Fibroblast of mammary gland (primary cell): Measurements from ENCODE around the gene COG7.
"Not testable (repeated sequence)": the region's sequence is repeated elsewhere in the genome, so short reads cannot be mapped to it uniquely, and the experiment has no call there.

Experiments used
- DNase-seq: peaks from one replicate; pipeline ENCODE4 v3.0.0-alpha.2; 2010; ENCODE audit warnings: low read depth
- H3K4me3 ChIP-seq: 2 replicates; pipeline ENCODE4 v1.5.1; 2011; ENCODE audit warnings: low read depth, mild to moderate bottlenecking, low read length, moderate library complexity; ENCODE audit not compliant: control insufficient read depth
- TF ChIP-seq, protein P1 (sequence below): conservative IDR thresholded peaks from 2 replicates; pipeline ENCODE4 v1.5.1; 2011; ENCODE audit warnings: low read depth, low read length, inconsistent platforms; ENCODE audit not compliant: control insufficient read depth, insufficient read depth

The COG7 gene

DNA sequence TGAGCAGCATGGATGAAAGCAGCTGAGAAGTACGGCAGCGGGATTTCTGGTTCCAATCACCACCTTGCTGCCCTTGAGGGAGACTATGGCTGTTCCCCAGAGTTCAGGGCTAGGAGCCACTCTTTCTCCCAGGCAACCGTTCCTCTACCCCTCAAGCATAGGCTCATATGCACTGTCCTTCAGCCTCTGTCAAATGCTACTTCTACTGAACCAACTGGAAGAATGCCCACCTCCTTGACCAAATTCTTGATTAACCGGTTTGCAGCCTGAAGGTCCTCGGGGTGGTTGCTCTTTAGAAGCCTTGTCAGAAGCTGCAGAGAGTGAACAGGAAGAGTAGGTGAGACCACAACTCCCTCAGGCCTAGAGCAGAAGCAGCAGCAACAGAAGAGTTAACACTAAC lies 33.5 kb upstream of the COG7 start:
- TF ChIP-seq, protein P1, sequence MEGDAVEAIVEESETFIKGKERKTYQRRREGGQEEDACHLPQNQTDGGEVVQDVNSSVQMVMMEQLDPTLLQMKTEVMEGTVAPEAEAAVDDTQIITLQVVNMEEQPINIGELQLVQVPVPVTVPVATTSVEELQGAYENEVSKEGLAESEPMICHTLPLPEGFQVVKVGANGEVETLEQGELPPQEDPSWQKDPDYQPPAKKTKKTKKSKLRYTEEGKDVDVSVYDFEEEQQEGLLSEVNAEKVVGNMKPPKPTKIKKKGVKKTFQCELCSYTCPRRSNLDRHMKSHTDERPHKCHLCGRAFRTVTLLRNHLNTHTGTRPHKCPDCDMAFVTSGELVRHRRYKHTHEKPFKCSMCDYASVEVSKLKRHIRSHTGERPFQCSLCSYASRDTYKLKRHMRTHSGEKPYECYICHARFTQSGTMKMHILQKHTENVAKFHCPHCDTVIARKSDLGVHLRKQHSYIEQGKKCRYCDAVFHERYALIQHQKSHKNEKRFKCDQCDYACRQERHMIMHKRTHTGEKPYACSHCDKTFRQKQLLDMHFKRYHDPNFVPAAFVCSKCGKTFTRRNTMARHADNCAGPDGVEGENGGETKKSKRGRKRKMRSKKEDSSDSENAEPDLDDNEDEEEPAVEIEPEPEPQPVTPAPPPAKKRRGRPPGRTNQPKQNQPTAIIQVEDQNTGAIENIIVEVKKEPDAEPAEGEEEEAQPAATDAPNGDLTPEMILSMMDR: no peak
- DNase-seq: no peak
- no peak overlapping the region for H3K4me3 ChIP-seq

DNA sequence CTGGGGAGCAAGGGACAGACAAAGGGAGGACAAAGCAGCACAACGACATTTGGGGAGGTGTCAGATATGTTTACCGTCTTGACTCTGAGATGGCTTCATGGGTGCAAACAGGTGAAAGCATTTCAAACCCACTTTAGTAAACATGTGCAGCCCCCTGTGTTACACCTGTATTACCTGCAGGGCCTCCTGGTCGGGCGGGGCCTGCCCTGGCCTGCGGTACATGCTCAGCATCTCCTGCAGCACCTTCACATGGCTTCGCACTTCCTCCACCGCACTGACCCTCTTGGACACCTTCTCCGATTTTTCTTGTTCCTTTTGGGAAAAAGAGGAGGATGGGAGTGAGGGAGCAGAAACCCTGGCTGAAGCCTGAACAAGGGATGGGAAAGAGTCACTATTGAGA lies 32.9 kb upstream of the COG7 start:
- TF ChIP-seq, protein P1: no peak
- H3K4me3 ChIP-seq: no peak overlapping the region
- no peak for DNase-seq

DNA sequence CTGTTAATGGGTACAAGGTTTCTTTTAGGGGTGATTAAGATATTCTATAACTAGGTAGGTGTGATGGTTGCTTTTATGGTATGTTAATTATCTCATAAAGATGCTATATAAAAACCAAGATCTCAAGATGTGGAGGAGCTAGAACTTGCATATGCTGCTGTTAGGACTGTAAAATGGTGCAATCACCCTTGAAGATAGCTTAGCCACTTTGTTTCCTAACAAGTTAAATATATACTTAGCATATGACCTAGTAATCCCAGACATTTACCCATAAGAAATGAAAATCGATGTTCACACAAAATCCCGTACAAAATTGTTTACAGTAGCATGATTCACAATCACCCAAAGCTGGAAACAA lies 32.2 kb upstream of the COG7 start:
- no peak overlapping the region for H3K4me3 ChIP-seq
- TF ChIP-seq, protein P1: no peak
- DNase-seq: no peak

DNA sequence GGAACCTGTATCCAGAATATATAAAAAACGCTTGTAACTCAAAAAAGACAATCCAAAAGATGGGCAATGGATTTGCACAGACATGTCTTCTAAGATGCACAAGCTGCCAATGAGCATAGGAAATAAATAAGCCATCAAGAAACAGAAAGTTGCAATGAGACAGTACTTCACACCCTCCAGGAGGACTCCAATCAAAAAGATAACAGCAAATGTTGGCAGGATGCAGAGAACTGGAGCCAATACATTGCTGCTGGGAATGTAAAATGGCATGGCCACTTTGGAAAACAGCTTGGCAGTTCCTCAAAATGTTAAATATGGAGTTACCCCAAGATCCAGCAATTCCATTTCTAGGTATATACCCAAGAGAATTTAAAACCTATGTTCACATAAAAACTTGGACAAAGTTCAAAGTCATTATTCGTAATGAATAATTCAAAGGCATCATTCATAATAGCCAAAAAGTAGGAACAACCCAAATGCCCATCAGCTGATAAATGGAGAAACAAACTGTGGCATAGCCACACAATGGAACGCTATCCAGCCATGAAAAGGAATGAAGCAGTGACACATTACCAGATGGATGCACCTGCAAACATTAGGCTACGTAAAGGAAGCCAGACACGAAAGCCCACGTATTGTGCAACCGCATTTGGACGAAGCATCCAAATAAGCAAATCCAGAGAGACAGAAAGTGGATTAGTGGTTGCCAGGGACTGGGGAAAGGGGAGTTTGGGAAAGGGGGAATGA lies 31.7 kb upstream of the COG7 start:
- DNase-seq: no peak
- TF ChIP-seq, protein P1: no peak
- no peak overlapping the region for H3K4me3 ChIP-seq

DNA sequence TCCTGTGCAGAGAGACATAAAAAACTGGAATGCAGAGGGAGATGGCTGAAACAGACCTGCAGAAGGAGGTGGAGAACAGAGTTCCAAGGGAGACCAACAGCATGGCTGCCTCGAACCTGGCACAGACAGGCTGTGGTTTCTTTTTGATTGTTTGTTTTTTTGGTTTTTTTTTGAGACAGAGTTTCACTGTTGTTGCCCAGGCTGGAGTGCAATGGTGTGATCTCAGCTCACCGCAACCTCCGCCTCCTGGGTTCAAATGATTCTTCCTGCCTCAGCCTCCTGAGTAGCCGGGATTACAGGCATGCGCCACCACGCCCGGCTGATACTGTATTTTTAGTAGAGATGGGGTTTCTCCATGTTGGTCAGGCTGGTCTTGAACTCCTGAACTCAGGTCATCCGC lies 30.5 kb upstream of the COG7 start:
- H3K4me3 ChIP-seq, DNase-seq: not testable (repeated sequence)

DNA sequence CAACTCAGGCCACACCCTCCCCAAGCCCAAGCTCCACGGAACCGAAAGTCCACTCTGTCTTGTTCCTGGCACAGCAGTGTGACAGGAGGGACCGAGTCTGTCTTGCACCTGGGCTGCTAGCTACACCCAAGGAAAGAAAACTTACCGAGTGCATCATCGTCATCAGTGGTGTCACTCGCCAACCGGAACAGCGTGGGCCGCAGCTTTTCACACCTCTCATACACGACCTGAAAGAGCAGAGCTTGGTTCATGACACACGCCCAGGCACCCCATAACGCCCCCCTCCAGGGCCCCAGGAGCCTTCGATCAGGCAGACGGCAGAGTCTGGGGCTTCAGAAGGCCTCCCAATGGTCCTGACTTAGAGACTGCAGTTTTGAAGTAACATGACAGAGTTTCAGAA lies 29.8 kb upstream of the COG7 start:
- H3K4me3 ChIP-seq: no peak overlapping the region
- TF ChIP-seq, protein P1: no peak
- DNase-seq: no peak

DNA sequence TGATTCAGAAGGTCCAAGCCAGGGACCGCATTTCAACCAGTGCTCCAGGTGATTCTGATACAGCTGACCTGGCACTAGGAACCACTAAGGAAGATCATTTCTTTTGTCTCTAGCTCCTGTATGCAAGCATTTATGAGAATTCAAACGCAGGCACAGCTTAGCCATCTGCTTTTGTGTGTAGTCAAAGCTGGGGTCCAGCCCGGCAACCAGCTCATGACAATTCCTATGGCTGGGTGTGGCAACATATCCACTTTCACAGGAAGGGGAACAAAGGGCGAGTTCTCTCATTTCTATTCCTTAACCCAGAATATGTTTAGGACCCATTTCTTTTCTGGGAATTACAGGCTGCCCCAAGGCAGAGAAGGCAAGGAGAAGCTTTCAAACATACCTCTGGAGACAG lies 27.3 kb upstream of the COG7 start:
- no peak overlapping the region for H3K4me3 ChIP-seq
- TF ChIP-seq, protein P1: no peak
- no peak for DNase-seq
